Panc1 (cell line): ENCODE measurements around the gene MTMR8.

Experiments used
- CTCF ChIP-seq: fragments of 450-650 bp; IDR thresholded peaks from 2 replicates; pipeline ENCODE4 v1.5.1; 2017; ENCODE audit warnings: mild to moderate bottlenecking
- TF ChIP-seq, protein P1 (sequence below), 2 experiments: IDR thresholded peaks; 2 replicates each; pipeline ENCODE4 v1.6.1; 2011 to 2012; ENCODE audit warnings: low read depth in 2 of 2, control low read depth in 1 of 2, low read length in 1 of 2, mild to moderate bottlenecking in 1 of 2, moderate library complexity in 1 of 2; ENCODE audit not compliant: insufficient read depth in 1 of 2

- peak; percentile 20; the same call in 1 of the 2 replicates for TF ChIP-seq CTCF
- TF ChIP-seq, protein P1, sequence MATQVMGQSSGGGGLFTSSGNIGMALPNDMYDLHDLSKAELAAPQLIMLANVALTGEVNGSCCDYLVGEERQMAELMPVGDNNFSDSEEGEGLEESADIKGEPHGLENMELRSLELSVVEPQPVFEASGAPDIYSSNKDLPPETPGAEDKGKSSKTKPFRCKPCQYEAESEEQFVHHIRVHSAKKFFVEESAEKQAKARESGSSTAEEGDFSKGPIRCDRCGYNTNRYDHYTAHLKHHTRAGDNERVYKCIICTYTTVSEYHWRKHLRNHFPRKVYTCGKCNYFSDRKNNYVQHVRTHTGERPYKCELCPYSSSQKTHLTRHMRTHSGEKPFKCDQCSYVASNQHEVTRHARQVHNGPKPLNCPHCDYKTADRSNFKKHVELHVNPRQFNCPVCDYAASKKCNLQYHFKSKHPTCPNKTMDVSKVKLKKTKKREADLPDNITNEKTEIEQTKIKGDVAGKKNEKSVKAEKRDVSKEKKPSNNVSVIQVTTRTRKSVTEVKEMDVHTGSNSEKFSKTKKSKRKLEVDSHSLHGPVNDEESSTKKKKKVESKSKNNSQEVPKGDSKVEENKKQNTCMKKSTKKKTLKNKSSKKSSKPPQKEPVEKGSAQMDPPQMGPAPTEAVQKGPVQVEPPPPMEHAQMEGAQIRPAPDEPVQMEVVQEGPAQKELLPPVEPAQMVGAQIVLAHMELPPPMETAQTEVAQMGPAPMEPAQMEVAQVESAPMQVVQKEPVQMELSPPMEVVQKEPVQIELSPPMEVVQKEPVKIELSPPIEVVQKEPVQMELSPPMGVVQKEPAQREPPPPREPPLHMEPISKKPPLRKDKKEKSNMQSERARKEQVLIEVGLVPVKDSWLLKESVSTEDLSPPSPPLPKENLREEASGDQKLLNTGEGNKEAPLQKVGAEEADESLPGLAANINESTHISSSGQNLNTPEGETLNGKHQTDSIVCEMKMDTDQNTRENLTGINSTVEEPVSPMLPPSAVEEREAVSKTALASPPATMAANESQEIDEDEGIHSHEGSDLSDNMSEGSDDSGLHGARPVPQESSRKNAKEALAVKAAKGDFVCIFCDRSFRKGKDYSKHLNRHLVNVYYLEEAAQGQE (IDR thresholded peaks at IDR 0.05; ENCODE audit: insufficient read depth in 1 of 2, low read depth in 2 of 2, low read length in 1 of 2): no peak
These were observed 166.1 kb downstream of the MTMR8 start for GRCh38 chrX:64229154-64229553.
